SK-N-SH (cell line): Measurements from ENCODE around the gene SERPINB12. TPM values are rescaled to one million over a fixed set of nuclear protein-coding genes. Genes with fewer than 3 reads are reported as not detected.

Experiments
- CTCF ChIA-PET: fragments of 300-600, 350-600 bp; formaldehyde crosslinking; extraction: SDS; loops from one replicate; lab custom pipeline; 2021; lab: Yijun Ruan, JAX
- POLR2A ChIA-PET: fragments of 350-600 bp; sonication (Branson Sonifier 250); formaldehyde crosslinking; extraction: SDS; loops from one replicate; lab custom pipeline; 2020; ENCODE audit warnings: antibody characterized with exemption, inconsistent platforms; lab: Yijun Ruan, JAX
- DNase-seq: peaks from one replicate; pipeline ENCODE4 v3.0.0; 2012
- H2AFZ ChIP-seq: fragments of 200-600 bp; sonication (generic); 2 replicates; pipeline ENCODE4 v1.8.1; 2016; ENCODE audit warnings: antibody characterized with exemption, mild to moderate bottlenecking, low read depth
- H3F3A ChIP-seq: fragments of 200-600 bp; sonication (generic); replicated peaks from 2 replicates; pipeline ENCODE3; 2016; ENCODE audit warnings: antibody characterized with exemption, mild to moderate bottlenecking; ENCODE audit not compliant: insufficient read depth
- H3K27ac ChIP-seq, 2 experiments: fragments of 200-500 bp in 1 of 2; fragments of 200-600 bp in 1 of 2; sonication (Bioruptor generic) in 1 of 2; sonication (generic), shearing (Covaris generic) in 1 of 2; 2 replicates each; pipeline versions ENCODE4 v1.5.1 to v1.6.1; 2014 to 2016; ENCODE audit warnings: low read depth in 2 of 2, inconsistent platforms in 1 of 2, low read length in 1 of 2, mild to moderate bottlenecking in 1 of 2, mixed read lengths in 1 of 2
- H3K27me3 ChIP-seq: fragments of 200-600 bp; sonication (generic), shearing (Covaris generic); 2 replicates; pipeline ENCODE4 v1.6.1; 2016; ENCODE audit warnings: mixed run types; ENCODE audit not compliant: insufficient read depth
- H3K36me3 ChIP-seq, 2 experiments: fragments of 200-500 bp in 1 of 2; fragments of 200-600 bp in 1 of 2; sonication (Bioruptor generic) in 1 of 2; sonication (generic) in 1 of 2; replicated peaks in 1 of 2; 2 replicates each; pipeline versions ENCODE3 to v1.5.1; 2014 to 2016; ENCODE audit warnings: low read length in 1 of 2, mild to moderate bottlenecking in 1 of 2; ENCODE audit not compliant: insufficient read depth in 2 of 2, control insufficient read depth in 1 of 2
- H3K4me1 ChIP-seq, 2 experiments: fragments of 200-500 bp in 1 of 2; fragments of 200-600 bp in 1 of 2; sonication (Bioruptor generic) in 1 of 2; sonication (generic), shearing (Covaris generic) in 1 of 2; 2 replicates each; pipeline versions ENCODE4 v1.5.1 to v1.6.1; 2014 to 2016; ENCODE audit warnings: low read depth in 1 of 2, low read length in 1 of 2, mixed run types in 1 of 2; ENCODE audit not compliant: insufficient read depth in 2 of 2, control insufficient read depth in 1 of 2
- H3K4me2 ChIP-seq: fragments of 200-600 bp; sonication (generic), shearing (Covaris generic); 2 replicates; pipeline ENCODE4 v1.6.1; 2017; ENCODE audit warnings: mixed run types
- H3K4me3 ChIP-seq, 2 experiments: fragments of 200-500 bp in 1 of 2; fragments of 200-600 bp in 1 of 2; sonication (Bioruptor generic) in 1 of 2; sonication (generic), shearing (Covaris generic) in 1 of 2; 2 replicates each; pipeline versions ENCODE4 v1.5.1 to v1.8.1; 2014 to 2016; ENCODE audit warnings: low read depth in 2 of 2, inconsistent platforms in 1 of 2, low read length in 1 of 2, mild to moderate bottlenecking in 1 of 2, mixed read lengths in 1 of 2, moderate library complexity in 1 of 2
- H3K79me2 ChIP-seq: fragments of 200-600 bp; sonication (generic); 2 replicates; pipeline ENCODE4 v1.8.1; 2017; ENCODE audit warnings: mild to moderate bottlenecking; ENCODE audit not compliant: insufficient read depth
- H3K9ac ChIP-seq: fragments of 200-600 bp; sonication (generic); 2 replicates; pipeline ENCODE4 v1.6.1; 2017; ENCODE audit warnings: mixed run types
- H3K9me2 ChIP-seq: fragments of 200-600 bp; sonication (generic); 2 replicates; pipeline ENCODE4 v1.6.1; 2017; ENCODE audit warnings: mixed run types
- H3K9me3 ChIP-seq: fragments of 200-600 bp; sonication (generic); 2 replicates; pipeline ENCODE4 v1.6.1; 2017; ENCODE audit warnings: mixed run types, mild to moderate bottlenecking, moderate library complexity
- H4K20me1 ChIP-seq: fragments of 200-600 bp; sonication (generic); 2 replicates; pipeline ENCODE4 v1.6.1; 2017; ENCODE audit warnings: mild to moderate bottlenecking, mixed run types; ENCODE audit not compliant: insufficient read depth
- CHD2 ChIP-seq: fragments of 150-350 bp; IDR thresholded peaks from 2 replicates; pipeline ENCODE4 v1.6.1; 2018; ENCODE audit warnings: low read length; ENCODE audit not compliant: partially characterized antibody
- GATA2 ChIP-seq: sonication (generic); formaldehyde crosslinking; IDR thresholded peaks from 2 replicates; pipeline ENCODE4 v1.5.0; 2020; ENCODE audit warnings: mild to moderate bottlenecking, missing genetic modification reagents
- MEF2A ChIP-seq: IDR thresholded peaks from 2 replicates; pipeline ENCODE4 v1.4.0; 2012; ENCODE audit warnings: low read depth, borderline replicate concordance
- MXI1 ChIP-seq: IDR thresholded peaks from 2 replicates; pipeline ENCODE4 v1.6.1; 2012; ENCODE audit warnings: mild to moderate bottlenecking, low read depth, low read length, improper control_type of control experiment
- NRF1 ChIP-seq: IDR thresholded peaks from 2 replicates; pipeline ENCODE4 v1.6.1; 2012; ENCODE audit warnings: low read depth, mild to moderate bottlenecking, low read length
- RAD21 ChIP-seq: IDR thresholded peaks from 2 replicates; pipeline ENCODE4 v1.6.1; 2012; ENCODE audit warnings: mild to moderate bottlenecking, low read length
- RCOR1 ChIP-seq: fragments of 150-350 bp; IDR thresholded peaks from 2 replicates; pipeline ENCODE4 v1.6.1; 2017; ENCODE audit warnings: antibody characterized with exemption, low read length
- RXRA ChIP-seq: IDR thresholded peaks from 2 replicates; pipeline ENCODE4 v1.4.0; 2012; ENCODE audit warnings: low read depth, mild to moderate bottlenecking, borderline replicate concordance
- SIN3A ChIP-seq: IDR thresholded peaks from 2 replicates; pipeline ENCODE4 v1.6.1; 2012; ENCODE audit warnings: low read depth, mild to moderate bottlenecking, low read length, moderate library complexity, borderline replicate concordance
- SMC3 ChIP-seq: IDR thresholded peaks from 2 replicates; pipeline ENCODE4 v1.6.1; 2012; ENCODE audit warnings: low read depth, low read length, improper control_type of control experiment
- TAF1 ChIP-seq: IDR thresholded peaks from 2 replicates; pipeline ENCODE4 v1.6.1; 2012; ENCODE audit warnings: low read depth, mild to moderate bottlenecking, low read length, moderate library complexity, borderline replicate concordance
- TCF12 ChIP-seq: IDR thresholded peaks from 2 replicates; pipeline ENCODE4 v1.4.0; 2012
- TEAD4 ChIP-seq: IDR thresholded peaks from 2 replicates; pipeline ENCODE4 v1.4.0; 2012; ENCODE audit warnings: mild to moderate bottlenecking, borderline replicate concordance; ENCODE audit not compliant: insufficient read depth
- WGBS: methylation state at CpG from one replicate; pipeline ENCODE4 v1.1.6; 2017; ENCODE audit warnings: low lambda C conversion rate; 5-methylcytosine and 5-hydroxymethylcytosine counted together
- polyA plus RNA-seq, 3 experiments: library from polyadenylated mRNA; depleted of rRNA; stranded (reverse); fragments of >200 nt; gene quantifications; 2 replicates each; pipeline ENCODE4 v1.2.3, GENCODE V29; 2012
- TF ChIP-seq, protein P1 (sequence below): IDR thresholded peaks from 2 replicates; pipeline ENCODE4 v1.4.0; 2012; ENCODE audit warnings: low read depth
- TF ChIP-seq, protein P2 (sequence below): IDR thresholded peaks from 2 replicates; pipeline ENCODE4 v1.4.0; 2012; ENCODE audit warnings: low read depth, borderline replicate concordance
- TF ChIP-seq, protein P3 (sequence below): IDR thresholded peaks from 2 replicates; pipeline ENCODE4 v1.4.0; 2012; ENCODE audit warnings: low read depth, borderline replicate concordance

The SERPINB12 gene
- polyA plus RNA-seq, 1 of the 3 experiments (the other 2 are of a cell fraction) = not detected

DNA sequence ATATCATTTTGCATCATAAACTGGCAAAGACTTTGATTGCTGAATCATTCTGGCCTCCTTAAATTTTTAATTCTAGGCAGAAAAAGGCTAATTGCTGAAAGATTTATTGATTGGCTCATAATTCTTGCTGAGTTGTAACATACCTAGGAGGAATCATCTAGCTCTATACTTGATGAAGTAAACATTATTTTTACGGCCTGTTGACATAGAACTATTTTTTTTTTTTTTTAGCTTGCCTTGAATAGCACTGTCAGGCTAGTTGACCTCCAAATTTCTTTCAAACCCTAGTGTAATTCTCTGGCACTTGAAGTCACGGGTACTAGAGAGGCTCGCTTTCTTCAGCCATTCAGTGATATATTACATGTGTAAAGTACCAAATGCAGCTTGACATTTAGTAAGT lies 2.8 kb downstream of the SERPINB12 start:
- H3K4me1 ChIP-seq = no peaks in the 10 kb centered on the region; a peak in 1 of 4 replicates
- no peaks in the 10 kb centered on the region for H3K79me2 ChIP-seq
- no peaks in the 10 kb centered on the region for H3K9me3 ChIP-seq
- no peak overlapping the region for H2AFZ ChIP-seq
- no peak for DNase-seq
- CTCF ChIA-PET = interaction anchor here (1.1 to 2.4 kb wide), 2 partner anchors 14 to 27 kb away, joined by 3 to 9 read pairs; no protein-coding TSS in a partner anchor
- H3K27me3 ChIP-seq = no peaks in the 10 kb centered on the region
- no peak overlapping the region for H3K4me3 ChIP-seq
- H3K9ac ChIP-seq = no peak overlapping the region
- H3K4me2 ChIP-seq = no peak overlapping the region
- no peaks in the 10 kb centered on the region for H3F3A ChIP-seq
- 42% methylated on average over 3 of the region's 3 CpGs for WGBS
- no peak overlapping the region for H3K27ac ChIP-seq
- TF ChIP-seq RXRA = no peak
- TF ChIP-seq TCF12 = no peak
- no peak for TF ChIP-seq SIN3A
- no peak for TF ChIP-seq NRF1
- TF ChIP-seq RCOR1 = no peak
- TF ChIP-seq MEF2A = no peak
- TF ChIP-seq MXI1 = no peak
- TF ChIP-seq, protein P1, sequence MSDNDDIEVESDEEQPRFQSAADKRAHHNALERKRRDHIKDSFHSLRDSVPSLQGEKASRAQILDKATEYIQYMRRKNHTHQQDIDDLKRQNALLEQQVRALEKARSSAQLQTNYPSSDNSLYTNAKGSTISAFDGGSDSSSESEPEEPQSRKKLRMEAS = no peak
- TF ChIP-seq RAD21 = no peak
- POLR2A ChIA-PET = no interaction called here
- no peaks in the 10 kb centered on the region for H3K9me2 ChIP-seq
- H3K36me3 ChIP-seq = no peaks in the 10 kb centered on the region
- H4K20me1 ChIP-seq = no peaks in the 10 kb centered on the region

DNA sequence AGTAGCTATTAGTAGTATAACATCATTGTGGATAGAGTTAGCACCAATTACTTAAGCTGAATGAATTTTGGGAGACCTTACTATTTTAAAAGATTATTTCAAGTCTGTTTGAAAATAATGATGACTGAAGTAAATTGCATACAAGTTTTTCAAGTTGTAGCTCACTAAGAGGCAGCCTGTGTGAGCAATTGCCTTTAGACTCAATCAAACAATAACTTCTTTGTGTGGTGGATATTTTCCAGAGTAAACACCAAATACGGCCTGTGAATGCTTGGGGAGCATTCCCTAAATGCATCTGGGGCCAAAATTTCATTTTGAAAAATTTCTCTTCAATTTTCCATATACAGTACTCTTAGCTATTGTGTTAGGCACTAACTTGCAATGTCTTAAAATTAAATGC lies 7.9 kb downstream of the SERPINB12 start:
- no peak for DNase-seq
- H3K4me3 ChIP-seq = no peak overlapping the region
- H3F3A ChIP-seq = no peaks in the 10 kb centered on the region
- POLR2A ChIA-PET = no interaction called here
- CTCF ChIA-PET = interaction anchor here (1.2 to 2.6 kb wide), 3 partner anchors 32 to 40 kb away, joined by 3 to 17 read pairs (median 7); no protein-coding TSS in a partner anchor
- no peaks in the 10 kb centered on the region for H4K20me1 ChIP-seq
- H3K4me1 ChIP-seq = peaks cover 0 to 4% of the 10 kb centered on the region in 2 experiments; a peak in 1 of 4 replicates
- TF ChIP-seq, protein P2, sequence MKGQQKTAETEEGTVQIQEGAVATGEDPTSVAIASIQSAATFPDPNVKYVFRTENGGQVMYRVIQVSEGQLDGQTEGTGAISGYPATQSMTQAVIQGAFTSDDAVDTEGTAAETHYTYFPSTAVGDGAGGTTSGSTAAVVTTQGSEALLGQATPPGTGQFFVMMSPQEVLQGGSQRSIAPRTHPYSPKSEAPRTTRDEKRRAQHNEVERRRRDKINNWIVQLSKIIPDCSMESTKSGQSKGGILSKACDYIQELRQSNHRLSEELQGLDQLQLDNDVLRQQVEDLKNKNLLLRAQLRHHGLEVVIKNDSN = no peak
- TF ChIP-seq, protein P3, sequence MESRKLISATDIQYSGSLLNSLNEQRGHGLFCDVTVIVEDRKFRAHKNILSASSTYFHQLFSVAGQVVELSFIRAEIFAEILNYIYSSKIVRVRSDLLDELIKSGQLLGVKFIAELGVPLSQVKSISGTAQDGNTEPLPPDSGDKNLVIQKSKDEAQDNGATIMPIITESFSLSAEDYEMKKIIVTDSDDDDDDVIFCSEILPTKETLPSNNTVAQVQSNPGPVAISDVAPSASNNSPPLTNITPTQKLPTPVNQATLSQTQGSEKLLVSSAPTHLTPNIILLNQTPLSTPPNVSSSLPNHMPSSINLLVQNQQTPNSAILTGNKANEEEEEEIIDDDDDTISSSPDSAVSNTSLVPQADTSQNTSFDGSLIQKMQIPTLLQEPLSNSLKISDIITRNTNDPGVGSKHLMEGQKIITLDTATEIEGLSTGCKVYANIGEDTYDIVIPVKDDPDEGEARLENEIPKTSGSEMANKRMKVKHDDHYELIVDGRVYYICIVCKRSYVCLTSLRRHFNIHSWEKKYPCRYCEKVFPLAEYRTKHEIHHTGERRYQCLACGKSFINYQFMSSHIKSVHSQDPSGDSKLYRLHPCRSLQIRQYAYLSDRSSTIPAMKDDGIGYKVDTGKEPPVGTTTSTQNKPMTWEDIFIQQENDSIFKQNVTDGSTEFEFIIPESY = no peak
- no peak for TF ChIP-seq SMC3
- no peak for TF ChIP-seq TAF1
- no peak for TF ChIP-seq MXI1
- TF ChIP-seq RXRA = no peak
- TF ChIP-seq CHD2 = no peak
- TF ChIP-seq TEAD4 = no peak
- TF ChIP-seq GATA2 (CRISPR knock-in tag) = no peak
- no peak overlapping the region for H3K9ac ChIP-seq
- H3K9me2 ChIP-seq = no peaks in the 10 kb centered on the region
- H3K27ac ChIP-seq = no peak overlapping the region
- no peaks in the 10 kb centered on the region for H3K27me3 ChIP-seq
- no peak overlapping the region for H3K4me2 ChIP-seq
- WGBS = 0% methylated on average over 1 of the region's 1 CpG
- H3K79me2 ChIP-seq = no peaks in the 10 kb centered on the region
- no peak overlapping the region for H2AFZ ChIP-seq
- no peaks in the 10 kb centered on the region for H3K9me3 ChIP-seq
- H3K36me3 ChIP-seq = no peaks in the 10 kb centered on the region
